CD4-positive, alpha-beta T cell treated with Interleukin-1 beta for 1 hour (primary cell): ENCODE results near the gene KANK2.
"Not testable (repeated sequence)": the region's sequence is repeated elsewhere in the genome, so short reads cannot be mapped to it uniquely, and the experiment has no call there.

Source experiments
- DNase-seq, 2 donors: peaks; one replicate each; pipeline ENCODE4 v3.0.0-alpha.2; 2020 to 2022

KANK2 gene

DNA sequence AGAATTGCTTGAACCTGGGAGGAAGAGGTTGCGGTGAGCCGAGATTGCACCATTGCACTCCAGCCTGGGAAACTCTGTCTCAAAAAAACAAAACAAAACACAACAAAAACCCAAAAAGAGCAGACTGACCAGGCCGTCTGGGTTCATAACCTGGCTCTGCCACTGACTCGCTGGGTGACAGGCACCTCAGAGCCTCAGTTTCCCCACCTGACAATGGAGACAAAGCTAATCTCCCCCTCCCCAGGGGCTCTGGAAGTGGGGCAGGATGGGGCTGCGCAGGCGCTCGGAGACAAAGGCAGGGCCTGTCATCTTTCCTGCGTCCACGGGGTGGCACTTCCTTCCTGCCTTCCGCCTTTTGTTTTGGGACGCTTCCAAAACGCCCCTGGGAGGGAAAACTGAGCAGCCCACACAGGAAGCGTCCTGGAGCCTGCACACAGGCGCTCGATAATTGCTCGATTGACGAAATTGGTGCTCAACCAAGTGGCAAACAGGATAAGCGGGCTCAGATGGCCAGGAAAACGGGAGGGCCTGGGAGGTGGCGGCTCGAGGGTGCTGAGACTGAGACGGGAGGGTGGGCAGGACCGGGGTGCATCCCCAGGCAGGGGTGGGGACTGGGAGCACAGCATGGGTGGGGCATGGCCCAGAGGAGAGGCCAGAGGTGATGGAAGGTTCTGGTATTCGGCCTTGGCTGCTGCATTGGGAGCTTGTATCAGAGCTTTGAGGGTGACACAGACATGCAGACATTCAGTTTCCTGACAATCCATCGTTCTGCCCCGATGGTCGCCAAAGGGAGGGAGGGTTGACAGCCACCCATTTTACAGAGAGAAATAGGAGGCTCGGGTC lies 59.6 kb downstream of the KANK2 start:
- DNase-seq, result peak; percentile 46 to 66

- no peak for DNase-seq
Observed at GRCh38 chr19:11136400-11137101, 60.8 kb downstream of the KANK2 start.

DNA sequence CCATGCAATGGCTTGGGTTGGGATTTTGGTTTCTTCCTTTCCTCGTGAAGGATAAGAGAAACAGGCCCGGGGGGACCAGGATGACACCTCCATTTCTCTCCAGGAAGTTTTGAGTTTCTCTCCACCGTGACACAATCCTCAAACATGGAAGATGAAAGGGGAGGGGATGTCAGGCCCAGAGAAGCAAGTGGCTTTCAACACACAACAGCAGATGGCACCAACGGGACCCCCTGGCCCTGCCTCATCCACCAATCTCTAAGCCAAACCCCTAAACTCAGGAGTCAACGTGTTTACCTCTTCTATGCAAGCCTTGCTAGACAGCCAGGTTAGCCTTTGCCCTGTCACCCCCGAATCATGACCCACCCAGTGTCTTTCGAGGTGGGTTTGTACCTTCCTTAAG lies 65.9 kb downstream of the KANK2 start:
- no peak for DNase-seq

- peak; percentile 72 to 77 for DNase-seq
Observed at GRCh38 chr19:11130824-11131455, 66.4 kb downstream of the KANK2 start.

DNA sequence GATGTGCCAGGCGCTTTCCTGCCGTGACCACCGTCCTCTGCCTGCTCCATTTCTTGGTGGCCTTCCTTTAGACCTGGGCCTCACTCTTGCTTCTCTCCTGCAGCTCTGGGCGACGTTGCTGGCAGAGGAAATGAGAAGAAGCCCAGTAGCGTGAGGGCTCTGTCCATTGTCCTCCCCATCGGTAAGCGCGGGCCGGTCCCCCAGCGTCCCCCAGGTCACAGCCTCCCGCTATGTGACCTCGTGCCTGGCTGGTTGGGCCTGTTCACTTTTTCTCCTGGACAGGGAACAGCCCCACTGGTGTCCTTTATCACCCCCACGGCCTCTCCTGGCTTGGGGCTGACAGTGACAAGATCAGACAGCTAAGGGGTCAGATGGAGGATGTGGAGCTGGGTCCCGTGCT lies 69.4 kb downstream of the KANK2 start:
- no peak for DNase-seq

DNA sequence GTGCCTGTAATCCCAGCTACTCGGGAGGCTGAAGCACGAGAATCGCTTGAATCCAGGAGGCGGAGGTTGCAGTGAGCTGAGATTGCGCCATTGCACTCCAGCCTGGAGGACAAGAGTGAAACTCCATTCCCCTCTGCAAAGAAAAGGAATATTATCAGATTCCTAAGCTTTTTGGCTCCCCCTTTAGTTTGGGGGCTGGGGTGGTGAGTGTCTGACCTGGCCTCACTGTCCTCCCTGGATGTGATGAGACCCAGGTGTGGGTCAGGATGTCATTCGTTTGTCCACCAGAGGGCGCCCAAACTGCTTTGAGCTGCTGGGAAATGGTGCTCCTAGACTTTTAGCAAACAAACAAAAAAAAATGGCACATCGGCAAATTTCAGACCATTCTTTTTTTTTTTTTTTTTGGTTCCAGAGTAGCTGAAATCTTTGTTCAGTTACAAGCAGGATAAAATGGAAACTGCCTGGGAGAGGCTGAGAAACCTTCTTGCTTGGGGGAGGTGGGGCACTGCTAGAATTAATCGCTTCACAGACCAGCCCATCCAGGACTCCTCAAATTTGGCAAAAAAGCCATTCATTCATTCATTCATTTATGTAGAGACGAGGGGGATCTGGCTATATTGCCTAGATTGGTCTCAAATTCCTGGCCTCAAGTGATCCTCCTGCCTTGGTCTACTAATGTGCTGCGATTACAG lies 71.2 kb downstream of the KANK2 start:
- peak; percentile 74 to 80 for DNase-seq

GRCh38 chr19:11124157-11124556 lies 73.2 kb downstream of the KANK2 start:
- DNase-seq, result not testable (repeated sequence)

DNA sequence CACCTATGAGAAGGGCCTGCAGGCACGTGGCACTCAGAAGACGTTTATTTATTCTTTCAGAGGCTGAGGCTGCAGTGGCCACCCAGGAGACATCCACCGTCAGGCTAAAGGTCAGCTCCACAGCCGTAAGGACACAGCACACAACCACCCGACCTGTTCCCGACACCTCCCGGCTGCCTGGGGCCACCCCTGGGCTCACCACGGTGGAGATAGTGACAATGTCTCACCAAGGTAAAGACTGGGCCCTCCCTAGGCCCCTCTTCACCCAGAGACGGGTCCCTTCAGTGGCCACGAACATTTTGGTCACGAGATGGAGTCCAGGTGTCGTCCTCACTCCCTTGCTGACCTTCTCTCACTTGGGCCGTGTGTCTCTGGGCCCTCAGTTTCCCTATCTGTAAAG lies 74.2 kb downstream of the KANK2 start:
- DNase-seq, result no peak

DNA sequence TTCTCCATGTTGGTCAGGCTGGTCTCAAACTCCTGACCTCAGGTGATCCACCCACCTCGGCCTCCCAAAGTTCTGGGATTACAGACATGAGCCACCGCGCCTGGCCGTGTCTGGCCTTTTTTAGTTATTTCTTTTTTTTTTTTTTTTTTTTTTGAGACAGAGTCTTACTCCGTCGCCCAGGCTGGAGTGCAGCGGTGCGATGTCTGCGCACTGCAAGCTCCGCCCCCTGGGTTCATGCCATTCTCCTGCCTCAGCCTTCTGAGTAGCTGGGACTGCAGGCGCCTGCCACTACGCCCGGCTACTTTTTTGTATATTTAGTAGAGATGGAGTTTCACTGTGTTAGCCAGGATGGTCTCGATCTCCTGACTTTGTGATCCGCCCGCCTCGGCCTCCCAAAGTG lies 75.4 kb downstream of the KANK2 start:
- not testable (repeated sequence) for DNase-seq

- DNase-seq, result no peak
Observed at GRCh38 chr19:11116507-11116906, 80.8 kb downstream of the KANK2 start.

- no peak for DNase-seq
Observed at GRCh38 chr19:11115895-11116446, 81.4 kb downstream of the KANK2 start.

DNA sequence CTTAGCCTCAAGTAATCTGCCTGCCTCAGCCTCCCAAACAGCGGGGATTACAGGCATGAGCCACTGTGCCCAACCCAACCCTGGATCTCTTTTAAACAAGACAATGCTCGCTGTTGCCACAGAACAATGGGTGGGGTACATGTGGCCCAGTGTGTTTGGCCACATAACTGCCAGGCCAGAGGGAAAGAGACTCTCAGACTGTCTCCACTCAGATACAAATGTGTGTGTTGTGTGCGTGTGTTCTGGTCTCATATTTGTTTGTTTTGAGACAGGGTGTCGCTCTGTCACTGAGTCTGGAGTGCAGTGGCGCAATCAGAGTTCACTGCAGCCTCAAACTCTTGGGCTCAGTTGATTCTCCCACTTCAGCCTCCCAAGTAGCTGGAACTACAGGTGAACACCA lies 82.3 kb downstream of the KANK2 start:
- DNase-seq, result no peak
